Right forelimb (tissue), 1 donor: Measurements from ENCODE around the gene HSPB1.
A peak's percentile ranks its signal among the peaks of the same experiment; 100 is the strongest.
"Not testable (repeated sequence)": the region's sequence is repeated elsewhere in the genome, so short reads cannot be mapped to it uniquely, and the experiment has no call there.

Experiments
- DNase-seq: peaks from one replicate; pipeline ENCODE4 v3.0.0-alpha.2; 2018

HSPB1 gene

DNA sequence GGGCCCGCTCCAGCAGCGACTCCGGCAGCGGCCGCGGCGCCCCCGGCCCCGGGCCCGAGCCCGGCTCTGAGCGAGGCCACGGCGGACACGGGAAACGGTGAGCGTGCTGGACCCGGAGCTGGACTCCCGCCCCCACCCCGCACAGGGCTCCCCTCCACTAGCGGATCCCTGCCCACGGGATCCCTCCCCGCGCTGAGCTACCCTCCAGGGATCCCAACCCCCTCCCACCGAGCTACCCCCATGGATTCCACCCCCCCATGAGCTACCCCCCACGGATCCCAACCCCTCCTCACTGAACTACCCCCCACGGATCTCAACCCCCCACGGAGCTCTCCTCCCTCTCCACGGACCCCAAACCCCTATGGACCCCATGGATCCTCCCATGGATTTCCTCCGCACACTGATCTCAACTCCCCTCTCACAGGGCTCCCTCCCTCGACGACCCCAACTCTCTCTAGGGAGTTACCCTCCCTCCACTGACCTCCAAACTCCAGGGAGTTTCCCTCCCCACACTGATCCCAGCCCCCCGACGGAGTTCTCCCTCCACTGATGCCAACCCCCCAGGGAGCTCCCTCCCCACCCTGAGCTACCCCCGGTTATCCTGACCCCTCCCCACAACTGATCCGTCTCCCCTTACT, 20.6 kb upstream of the HSPB1 start:
- DNase-seq = no peak

DNA sequence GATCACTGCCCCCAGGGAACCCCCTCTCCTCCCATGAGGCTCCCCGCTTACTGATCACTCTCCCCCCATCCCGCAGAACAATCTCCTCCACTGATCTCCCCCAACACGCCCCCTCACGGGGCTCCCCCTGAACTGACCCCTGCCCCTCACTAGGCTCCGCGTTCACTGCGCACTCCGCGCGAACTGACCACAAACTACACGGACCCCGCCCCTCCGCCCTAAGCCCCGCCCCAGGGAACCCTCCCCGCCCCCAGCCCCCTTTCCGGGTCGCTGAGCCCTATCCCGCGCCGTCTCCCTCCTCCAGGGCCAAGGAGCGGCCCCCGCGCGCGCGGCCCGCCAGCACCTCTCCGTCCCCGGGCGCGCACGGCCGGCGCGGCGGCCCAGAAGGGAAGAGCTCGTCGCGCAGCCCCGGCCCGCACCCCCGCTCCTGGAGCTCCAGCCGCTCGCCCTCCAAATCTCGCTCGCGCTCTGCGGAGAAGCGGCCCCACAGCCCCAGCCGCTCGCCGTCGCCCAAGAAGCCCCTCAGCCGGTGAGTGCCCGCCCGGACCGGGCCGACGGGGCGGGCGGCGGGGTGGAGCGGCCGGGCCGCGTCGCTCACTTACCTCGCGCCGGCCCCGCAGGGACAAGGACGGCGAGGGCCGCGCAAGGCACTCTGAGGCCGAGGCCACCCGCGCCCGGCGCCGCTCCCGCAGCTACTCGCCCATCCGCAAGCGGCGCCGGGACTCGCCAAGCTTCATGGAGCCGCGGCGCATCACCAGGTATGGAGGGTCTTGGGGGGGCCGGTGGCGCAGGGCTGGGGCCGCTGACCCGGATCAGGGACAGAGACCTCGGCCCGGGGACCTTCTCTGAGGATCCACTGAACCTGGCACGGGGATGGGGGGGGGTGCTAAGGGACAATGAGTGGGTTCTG, 19.9 kb upstream of the HSPB1 start:
- no peak for DNase-seq

DNA sequence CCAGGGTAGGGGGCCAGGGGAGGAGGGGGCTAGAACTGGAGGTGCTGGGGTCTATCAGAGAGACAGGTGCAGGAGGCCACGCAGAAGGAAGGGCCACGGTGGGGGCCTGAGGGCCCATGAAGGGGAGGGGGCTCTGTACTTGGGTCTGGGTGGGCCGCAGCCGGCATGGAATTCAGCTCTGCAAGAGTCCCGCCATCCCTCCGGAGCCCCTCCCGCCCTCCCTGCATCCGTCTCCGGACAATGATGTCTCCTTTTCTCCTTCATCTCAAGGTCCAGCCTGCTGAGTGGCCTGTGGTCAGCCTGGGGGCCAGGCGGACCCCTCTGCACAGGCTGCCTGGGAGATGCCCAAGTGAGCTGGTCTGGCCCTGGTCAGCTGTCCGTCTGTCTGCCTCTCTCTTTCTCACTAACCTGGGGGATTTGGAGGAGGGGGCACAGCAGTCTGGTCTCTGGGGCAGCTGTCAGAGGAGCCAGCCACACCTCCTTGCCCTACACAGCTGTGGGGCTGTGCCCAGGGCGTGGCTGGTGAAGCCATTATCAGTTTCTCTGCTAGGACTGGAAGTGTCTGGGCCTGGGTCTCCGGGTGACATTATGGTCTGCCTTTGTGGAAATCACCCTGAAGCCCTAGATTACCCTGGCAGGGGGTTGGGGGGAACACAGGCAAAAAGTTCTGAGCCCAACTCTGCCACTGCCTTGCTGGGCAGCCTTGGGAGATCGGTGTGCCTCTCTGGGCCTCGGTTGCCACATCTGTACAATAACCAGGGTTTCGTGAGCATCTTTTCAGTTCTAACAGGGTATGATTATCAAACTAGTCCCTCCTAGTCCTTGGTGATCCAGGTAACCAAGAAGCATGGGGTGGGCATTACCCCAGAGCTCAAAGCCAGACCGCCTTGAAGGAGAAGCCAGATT, 19.0 kb upstream of the HSPB1 start:
- no peak for DNase-seq

DNA sequence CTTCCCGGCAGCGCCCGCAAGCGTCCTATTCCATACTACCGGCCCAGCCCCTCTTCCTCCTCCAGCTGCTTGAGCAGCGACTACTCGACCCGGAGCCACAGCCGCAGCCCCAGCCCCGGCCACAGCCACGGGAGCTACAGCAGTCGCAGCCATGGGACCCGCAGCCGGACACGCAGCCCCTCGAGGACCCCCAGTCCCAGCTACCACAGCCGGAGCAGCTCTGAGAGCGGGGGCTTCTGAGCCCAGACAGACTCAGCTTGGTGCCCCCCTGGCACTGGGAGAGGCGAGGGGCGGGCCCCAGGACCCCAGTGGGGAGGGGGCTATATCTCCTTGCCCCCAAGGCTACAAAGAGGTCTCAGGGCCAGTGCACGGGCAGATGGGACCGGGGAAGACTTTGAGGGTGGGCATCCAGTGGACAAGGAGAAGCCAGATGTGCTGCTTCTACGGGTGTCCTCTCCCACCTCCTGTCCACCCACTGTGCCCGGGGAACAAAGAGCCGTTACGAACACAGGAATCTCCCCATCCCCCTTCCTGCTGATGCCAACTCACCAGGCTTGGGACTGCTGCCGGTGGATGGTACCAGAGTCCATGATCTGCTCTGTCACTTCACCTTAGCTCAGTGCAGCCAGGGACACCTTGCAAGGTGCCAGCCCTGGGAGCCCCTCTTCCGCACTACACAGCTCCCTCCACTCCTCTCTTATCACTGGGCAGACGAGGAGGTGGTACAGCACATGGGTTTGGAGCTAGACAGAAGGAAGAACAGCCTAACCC, 16.7 kb upstream of the HSPB1 start:
- DNase-seq = no peak

DNA sequence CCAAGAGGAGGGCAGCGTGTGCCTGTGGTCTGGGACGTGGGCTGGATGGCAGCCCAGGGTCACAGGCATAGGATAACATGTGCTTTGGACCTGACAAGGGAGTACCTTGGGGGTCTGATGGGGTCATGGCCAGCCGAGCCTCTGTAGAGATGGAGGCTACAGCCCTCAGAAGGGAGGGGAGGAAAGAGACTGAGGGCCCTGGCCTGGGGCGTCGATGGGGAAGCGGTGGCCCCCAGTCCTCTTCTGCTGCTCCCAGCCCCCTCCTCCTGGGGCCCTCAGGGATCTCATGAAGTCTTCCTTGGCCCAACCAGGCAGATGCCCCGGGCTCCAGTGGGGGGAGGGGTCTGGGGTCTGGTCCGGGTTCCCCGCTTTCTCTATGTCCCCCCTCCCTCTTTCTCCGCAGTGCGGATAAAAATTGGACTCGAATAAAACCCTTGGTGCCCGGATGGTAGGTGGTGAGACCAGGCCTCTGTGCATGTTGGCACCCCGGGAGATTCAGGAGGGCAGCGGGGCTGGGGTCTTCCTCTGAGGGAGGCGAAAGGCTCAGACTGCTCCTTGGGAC, 15.6 kb upstream of the HSPB1 start:
- DNase-seq = no peak

DNA sequence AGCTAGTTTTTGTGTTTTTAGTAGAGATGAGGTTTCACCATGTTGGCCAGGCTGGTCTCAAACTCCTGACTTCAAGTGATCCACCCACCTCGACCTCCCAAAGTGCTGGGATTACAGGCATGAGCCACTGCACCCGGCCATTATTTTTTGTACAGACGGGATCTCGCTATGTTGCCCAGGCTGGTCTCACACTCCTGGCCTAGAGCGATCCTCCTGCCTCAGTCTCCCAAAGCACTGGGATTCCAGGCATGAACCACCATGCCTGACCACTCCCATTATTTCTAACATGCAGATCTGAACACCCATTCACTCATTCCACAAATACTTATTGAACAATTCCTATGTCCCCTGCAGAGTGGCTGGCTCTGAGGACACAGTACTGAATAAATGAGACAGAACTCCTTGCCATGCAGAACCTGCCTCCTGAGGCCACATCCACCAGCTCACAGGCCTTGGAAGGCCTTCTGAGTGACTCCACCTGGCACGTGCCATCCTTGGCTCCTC, 11.6 kb upstream of the HSPB1 start:
- not testable (repeated sequence) for DNase-seq

DNA sequence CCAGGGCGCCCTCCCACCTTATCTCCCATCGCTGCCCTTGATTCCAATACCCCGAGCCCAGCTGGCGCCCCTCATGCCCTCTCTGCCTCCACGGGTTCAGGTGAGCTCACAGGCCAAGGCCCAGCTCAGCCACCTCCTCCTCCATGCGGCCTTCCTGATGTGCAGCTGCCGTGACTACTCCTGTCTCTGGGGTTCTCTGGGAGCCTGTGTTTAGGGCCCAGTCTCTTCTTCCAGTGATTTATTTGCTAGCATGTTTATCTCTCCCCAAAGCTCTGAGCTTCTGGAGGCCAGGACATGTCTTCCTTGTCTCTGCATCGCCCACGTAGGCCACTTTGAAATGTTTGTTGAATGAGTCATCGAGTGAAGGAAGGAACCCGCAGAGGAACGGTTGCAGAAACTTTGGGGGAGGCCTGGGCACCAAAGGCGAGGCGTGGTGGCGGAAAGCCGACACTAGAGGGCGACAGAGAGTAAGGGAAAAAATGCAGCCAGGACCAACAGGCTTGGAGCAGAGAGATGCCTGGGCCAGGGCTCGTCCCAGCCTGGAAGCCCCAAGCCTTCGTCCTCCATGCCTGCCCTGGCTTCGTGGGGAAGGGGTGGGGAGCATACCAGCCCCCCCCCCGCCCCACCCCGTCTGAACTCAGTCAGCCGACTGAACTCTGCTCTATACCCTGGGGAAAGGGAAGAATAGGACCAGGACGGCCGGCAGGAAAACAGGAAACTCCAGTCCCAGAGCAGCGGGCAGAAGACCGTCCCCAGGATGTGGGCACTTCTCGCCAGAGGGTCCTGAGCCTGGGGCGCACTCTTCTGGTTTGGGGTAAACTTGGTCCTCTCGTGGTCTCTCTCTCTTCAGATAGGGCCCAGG, 10.9 kb upstream of the HSPB1 start:
- DNase-seq = peak; percentile 96

DNA sequence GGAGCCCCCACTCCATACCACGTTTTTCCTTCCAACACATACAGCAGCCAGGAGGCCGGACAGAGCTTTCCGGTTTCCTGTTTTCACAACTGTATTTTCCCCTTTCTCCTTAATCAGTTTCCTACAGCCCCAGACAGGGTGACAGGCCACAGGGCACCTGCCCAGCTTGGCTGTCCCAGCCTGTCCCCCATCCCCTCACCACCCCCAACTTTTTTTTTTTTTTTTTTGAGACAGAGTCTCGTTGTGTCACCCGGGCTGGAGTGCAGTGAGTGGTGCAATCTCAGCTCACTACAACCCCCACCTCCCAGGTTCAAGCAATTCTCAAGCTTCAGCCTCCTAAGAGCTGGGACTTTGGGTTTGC, 10.3 kb upstream of the HSPB1 start:
- no peak for DNase-seq

DNA sequence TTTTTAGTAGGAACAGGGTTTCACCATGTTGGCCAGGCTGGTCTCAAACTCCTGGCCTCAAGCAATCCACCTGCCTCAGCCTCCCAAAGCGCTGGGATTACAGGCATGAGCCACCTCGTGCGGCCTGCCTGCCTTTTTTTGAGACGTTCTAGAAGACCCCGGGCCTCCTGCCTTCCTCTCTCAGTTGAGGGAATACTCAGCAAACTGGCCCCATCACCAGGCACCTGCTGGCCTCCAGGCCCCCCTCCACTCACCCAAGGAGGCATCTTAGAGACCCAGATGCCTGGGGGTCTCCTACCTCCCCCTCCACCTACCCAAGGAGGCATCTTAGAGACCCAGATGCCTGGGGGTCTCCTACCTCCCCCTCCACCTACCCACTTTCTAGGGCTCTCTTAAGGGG, 9.6 kb upstream of the HSPB1 start:
- not testable (repeated sequence) for DNase-seq

DNA sequence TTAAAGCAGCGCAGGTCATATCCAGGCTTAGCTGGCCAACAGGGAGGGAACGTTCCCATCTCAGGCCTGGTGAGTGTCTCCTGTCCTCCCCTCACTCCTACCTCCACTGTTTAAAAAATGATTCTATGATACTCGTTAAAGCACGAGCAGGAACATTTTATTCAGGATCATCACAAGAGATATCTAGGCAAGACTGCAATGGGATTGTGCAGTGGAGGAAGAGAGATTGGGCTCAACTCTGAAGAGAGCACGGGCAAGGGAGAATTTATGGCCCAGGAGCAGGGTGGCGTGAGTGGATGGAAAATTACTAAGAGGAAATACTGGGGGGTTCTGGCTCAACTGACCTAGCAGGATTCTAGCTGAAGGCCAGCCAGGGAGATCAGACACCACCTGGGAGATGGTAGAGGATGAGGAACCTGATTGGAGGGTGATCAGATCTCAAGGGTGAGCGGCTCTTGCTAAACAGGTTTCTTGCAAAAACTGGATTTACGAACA, 9.0 kb upstream of the HSPB1 start:
- no peak for DNase-seq

DNA sequence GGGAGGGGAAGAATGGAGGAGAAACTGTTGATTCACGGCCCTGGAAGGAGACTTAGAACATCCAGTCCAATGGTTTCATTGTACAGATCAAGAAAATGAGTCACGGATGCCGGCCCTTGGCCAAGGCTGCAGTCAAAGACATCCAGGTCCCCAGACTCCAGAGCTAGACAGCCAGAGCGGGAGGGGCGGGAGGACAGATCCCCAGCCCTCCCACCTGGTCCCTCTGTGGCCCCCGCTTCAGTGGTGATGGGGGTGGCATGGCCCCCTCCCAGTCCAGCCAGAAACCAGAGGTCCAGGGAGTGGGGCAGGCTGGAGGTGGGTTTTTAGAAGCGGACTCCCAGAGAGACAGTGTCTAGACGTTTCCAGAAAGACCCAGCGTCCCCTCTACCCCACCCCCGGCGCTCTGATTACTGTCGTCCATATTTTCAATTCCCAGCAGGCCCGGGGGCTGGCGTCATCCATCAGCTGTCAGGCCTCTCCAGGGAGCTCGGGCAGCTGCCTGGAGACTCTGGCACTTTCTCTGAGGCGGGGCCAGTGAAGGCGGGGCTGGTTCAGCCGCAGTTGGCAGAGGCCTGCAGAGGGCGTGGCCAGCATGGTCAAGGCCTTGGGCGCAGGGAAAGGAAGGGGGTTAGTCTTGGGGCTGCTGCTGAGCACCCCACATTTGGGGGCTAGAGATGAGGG, 8.0 kb upstream of the HSPB1 start:
- peak; percentile 90 for DNase-seq

DNA sequence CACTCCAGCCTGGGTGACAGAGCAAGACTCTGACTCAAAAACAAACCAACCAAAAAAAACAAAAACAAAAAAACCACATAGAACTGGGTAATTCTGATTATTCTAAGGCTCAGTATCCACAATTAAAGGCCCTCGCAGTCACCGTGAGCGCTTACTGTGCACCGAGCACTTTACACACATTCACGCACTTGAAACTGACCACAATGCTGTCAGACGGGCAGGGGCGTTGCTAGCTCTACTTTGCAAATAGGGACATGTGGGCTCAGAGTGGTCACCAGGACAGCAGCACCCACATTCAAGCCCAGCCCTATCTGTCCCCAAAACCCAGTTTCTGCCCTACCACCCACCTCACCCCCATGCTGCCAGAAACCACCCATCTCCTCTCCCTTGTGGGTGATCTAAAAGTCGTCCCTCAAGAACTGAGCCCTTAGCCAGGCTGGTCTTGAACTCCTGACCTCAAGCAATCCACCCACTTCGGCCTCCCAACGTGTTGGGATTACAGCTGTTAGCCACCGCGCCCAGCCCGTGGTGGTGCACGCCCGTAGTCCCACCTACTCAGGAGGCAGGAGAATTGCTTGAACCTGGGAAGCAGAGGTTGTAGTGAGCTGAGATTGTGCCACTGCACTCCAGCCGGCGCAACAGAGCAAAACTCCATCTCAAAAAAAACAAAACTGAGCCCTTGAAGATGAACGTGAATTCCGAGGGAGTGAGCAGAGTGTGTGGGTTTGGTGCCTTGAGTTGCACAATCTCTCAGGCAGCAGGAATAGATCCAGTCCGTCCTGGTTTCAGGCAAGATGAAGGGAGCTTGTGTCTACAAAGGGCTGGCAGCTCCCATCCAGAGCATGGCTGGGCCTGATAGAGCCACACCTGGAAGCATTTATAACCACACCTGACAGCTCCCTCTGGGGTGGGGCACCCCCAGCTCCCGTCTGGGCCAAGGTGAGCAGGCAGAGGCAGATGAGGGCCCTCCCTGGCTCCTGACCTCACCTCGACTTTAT, 5.4 kb upstream of the HSPB1 start:
- no peak for DNase-seq

DNA sequence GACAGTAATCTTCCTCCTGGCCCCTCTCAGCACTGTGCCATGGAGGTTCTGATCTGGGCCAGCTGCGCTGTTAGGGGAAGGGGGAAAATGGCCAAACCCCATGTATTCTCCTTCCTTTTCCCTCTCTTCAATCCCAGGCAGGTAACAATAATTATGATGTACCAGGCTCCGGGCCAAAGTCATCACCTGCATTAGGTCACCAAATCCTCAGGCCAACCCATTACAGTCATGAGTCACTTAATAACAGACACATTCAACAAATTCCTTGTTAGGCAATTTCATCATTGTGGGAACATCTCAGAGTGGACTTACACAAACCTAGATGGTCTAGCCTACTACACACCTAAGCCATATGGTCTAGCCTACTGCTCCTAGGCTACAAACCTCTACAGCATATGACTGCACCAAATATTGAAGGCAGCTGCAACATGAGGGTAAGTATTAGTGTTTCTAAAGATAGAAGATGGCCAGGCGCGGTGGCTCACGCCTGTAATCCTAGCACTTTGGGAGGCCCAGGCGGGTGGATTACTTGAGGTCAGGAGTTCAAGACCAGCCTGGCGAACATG, 2.2 kb upstream of the HSPB1 start:
- no peak for DNase-seq

DNA sequence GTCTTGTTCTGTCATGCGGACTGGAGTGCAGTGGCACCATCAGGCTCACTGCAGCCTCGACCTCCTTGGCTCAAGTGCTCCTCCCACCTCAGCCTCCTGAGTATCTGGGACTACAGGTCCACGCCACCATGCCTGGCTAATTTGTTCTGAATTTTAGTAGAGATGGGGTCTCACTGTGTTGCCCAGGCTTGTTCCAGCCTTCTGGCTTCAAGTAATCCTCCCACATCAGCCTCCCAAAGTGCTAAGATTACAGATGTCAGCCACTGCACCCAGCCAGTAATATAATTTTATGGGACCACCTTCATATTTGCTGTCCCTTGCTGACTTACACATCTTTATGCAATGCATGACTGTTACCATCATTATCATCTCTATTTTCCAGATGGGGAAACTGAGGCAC, 1.5 kb upstream of the HSPB1 start:
- DNase-seq = no peak

DNA sequence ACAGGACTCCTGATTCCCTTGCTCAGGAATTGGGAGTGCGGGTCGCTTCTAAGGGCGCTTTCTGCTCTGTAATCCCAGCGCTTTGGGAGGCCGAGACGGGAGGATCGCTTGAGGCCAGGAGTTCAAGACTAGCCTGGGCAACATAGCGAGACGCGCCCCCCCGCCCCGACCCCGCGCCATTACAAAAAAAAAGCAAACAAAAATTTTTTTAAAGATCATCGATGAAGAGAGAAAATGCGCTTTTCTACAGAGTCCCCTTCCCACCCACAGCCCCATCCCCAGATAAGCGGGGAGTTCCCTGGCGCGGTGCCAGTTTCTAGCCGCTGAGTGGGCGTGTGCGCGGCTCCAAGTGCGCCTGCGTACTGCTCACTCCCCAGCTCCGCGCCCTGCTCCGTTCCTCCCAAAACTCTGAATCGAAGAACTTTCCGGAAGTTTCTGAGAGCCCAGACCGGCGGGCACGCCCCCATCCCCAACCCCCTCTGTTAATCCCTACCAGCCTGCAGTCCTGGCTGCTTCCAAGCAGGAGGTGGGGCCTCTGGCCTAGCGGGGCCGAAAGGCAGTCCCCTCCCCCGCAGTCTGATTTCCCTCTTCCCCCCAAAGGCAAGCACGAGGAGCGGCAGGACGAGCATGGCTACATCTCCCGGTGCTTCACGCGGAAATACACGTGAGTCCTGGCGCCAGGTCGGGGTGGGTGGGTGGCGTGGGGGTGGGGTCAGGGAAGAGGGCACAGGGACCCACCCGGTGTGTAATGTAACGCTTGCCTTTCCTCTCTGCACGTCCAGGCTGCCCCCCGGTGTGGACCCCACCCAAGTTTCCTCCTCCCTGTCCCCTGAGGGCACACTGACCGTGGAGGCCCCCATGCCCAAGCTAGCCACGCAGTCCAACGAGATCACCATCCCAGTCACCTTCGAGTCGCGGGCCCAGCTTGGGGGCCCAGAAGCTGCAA, 1.0 kb downstream of the HSPB1 start:
- peak; percentile 94 for DNase-seq

DNA sequence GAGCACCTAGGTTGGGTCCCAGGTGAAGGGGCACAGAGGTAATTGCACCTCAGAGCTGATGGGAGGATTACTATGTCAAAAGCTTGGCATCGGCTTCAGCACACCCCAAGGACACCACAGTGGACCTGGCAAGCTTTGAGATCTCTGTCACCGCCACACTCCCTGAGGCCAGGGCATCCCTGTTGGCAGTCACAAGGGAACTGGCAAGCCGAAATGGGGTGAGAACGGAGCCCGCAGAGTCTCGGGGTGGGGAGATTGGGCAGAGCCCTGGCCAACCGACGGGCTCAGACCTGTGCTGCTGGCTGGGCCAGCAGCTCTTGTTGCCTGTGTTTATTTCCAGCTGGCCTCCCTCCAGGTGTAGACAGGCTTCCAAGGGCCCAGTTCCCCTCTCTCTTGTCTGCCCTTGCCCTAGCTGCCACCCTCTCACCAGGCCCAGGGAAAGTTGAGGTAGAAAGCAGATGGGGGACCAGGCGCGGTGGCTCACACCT, 2.5 kb downstream of the HSPB1 start:
- no peak for DNase-seq

DNA sequence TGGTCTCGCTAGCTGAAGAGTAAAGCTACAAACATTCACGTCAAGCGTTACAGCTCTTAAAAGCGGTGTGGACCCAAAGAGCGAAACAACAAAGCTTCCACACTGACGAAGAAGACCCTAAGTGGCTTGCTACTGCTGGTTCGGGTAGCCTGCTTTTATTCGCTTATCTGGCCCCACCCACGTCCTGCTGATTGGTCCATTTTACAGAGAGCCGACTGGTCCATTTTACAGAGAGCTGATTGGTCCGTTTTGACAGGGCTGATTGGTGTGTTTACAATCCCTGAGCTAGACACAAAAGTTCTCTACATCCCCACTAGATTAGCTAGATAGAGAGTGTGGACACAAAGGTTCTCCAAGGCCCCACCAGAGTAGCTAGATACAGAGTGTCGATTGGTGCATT, 6.4 kb downstream of the HSPB1 start:
- DNase-seq = not testable (repeated sequence)
